K562 (cell line): ENCODE data around the gene B3GALT6. TPM values are rescaled to one million over a fixed set of nuclear protein-coding genes. Genes with fewer than 3 reads are reported as not detected.

ENCODE experiments used
- ATF7 ChIP-seq: fragments of 450-650 bp; IDR thresholded peaks from 2 replicates; pipeline ENCODE4 v1.7.1; 2014; ENCODE audit warnings: mild to moderate bottlenecking, moderate library complexity
- CBFA2T3 ChIP-seq: fragments of 450-650 bp; IDR thresholded peaks from 2 replicates; pipeline ENCODE4 v1.6.1; 2017
- CXXC5 ChIP-seq: fragments of 250-450 bp; sonication (Bioruptor Pico); IDR thresholded peaks from 2 replicates; pipeline ENCODE4 v1.8.0; 2022; ENCODE audit warnings: inconsistent platforms, mild to moderate bottlenecking, moderate library complexity
- EGR1 ChIP-seq: fragments of 450-650 bp; conservative IDR thresholded peaks from 2 replicates; pipeline ENCODE4 v1.6.1; 2017; ENCODE audit warnings: mild to moderate bottlenecking
- FOS ChIP-seq: IDR thresholded peaks from 3 replicates; pipeline ENCODE4 v1.6.1; 2011; ENCODE audit not compliant: insufficient read length; ENCODE audit errors: extremely low read depth
- GATAD2A ChIP-seq: fragments of 450-650 bp; IDR thresholded peaks from 2 replicates; pipeline ENCODE4 v1.6.1; 2017
- GTF2F1 ChIP-seq: IDR thresholded peaks from 2 replicates; pipeline ENCODE4 v1.6.1; 2011; ENCODE audit warnings: low read depth, low read length, improper control_type of control experiment
- HDAC1 ChIP-seq, 2 experiments: fragments of 450-650 bp; IDR thresholded peaks; 2 replicates each; pipeline ENCODE4 v1.6.1; 2016 to 2017; ENCODE audit warnings: inconsistent platforms in 1 of 2, mild to moderate bottlenecking in 1 of 2, moderate library complexity in 1 of 2
- HMGN3 ChIP-seq: IDR thresholded peaks from 2 replicates; pipeline ENCODE4 v1.6.1; 2011; ENCODE audit warnings: borderline replicate concordance, low read depth, mild to moderate bottlenecking, mixed read lengths, low read length; ENCODE audit not compliant: insufficient read length; ENCODE audit errors: extremely low read depth
- RUNX1 ChIP-seq: sonication (generic); IDR thresholded peaks from 2 replicates; pipeline ENCODE4 v1.6.1; 2016; ENCODE audit warnings: antibody characterized with exemption, low read depth
- VEZF1 ChIP-seq: fragments of 200-800 bp; sonication (Bioruptor generic); IDR thresholded peaks from 2 replicates; pipeline ENCODE4 v1.6.1; 2017; ENCODE audit warnings: missing genetic modification characterization, missing compliant biosample characterization
- ZBTB7A ChIP-seq: IDR thresholded peaks from 2 replicates; pipeline ENCODE4 v1.6.1; 2011; ENCODE audit warnings: low read depth, mild to moderate bottlenecking, low read length, moderate library complexity, borderline replicate concordance; ENCODE audit not compliant: control insufficient read depth
- ZNF740 ChIP-seq, 3 experiments: fragments of 200-800 bp in 1 of 3; sonication (Bioruptor generic) in 1 of 3; sonication (generic) in 1 of 3; formaldehyde crosslinking in 1 of 3; IDR thresholded peaks; 2 replicates each; pipeline versions ENCODE4 v1.6.1 to v1.8.0; 2016 to 2022; ENCODE audit warnings: mild to moderate bottlenecking in 2 of 3, missing compliant biosample characterization in 2 of 3, missing genetic modification characterization in 2 of 3, missing genetic modification reagents in 1 of 3
- polyA plus RNA-seq, 8 experiments: library from polyadenylated mRNA; depleted of rRNA in 4 of 8; stranded (reverse) in 5 of 8; unstranded in 3 of 8; fragments of >200 nt; fragmentation: Nextera tagmentation in 2 of 8; fragmentation: Illumina TruSeq in 1 of 8; extraction: Ambion mirVana in 2 of 8; extraction: Trizol in 1 of 8; gene quantifications; 2 replicates each; pipeline versions ENCODE4 v1.2.1 to v1.2.3, GENCODE V29; 2011 to 2014; ENCODE audit warnings: inconsistent platforms in 1 of 8, missing spikeins in 1 of 8
- total RNA-seq, 7 experiments: library from RNA; depleted of rRNA in 6 of 7; stranded (reverse); fragments of >200 nt in 6 of 7; fragmentation: Illumina TruSeq in 2 of 7; extraction: Trizol in 2 of 7; gene quantifications; 2 replicates each; pipeline versions ENCODE4 v1.2.1 to v1.2.3, GENCODE V29; 2011 to 2021; ENCODE audit warnings: low replicate concordance in 1 of 7

B3GALT6 gene
- total and polyA plus RNA-seq, 9 of the 15 experiments (the other 6 are each of a cell fraction or from before 2014, with no cell fraction given), result 0.68 to 29.8 (median 9.9) TPM

GRCh38 chr1:1208713-1209433 lies 23.2 kb upstream of the B3GALT6 start (continued):
- TF ChIP-seq ZBTB7A (no peak; the same call in none of the 2 replicates), HDAC1 (IDR thresholded peaks at IDR 0.05) (peak in 1 of 2 experiments; percentile 51; a peak in 1 of 4 replicates), VEZF1 (CRISPR knock-in tag) (peak; percentile 86), ATF7 (no peak), EGR1 (peak; percentile 96), CBFA2T3 (peak; percentile 51; the same call in 1 of the 2 replicates), FOS (no peak), CXXC5 (no peak), ZNF740 (CRISPR knock-in tag; IDR thresholded peaks at IDR 0.05) (peak; percentile 82; the same call in 1 of the 2 replicates), ZNF740 (tag; IDR thresholded peaks at IDR 0.05) (no peak), HMGN3 (peak; percentile 26), RUNX1 (peak; percentile 57; the same call in 1 of the 2 replicates), GTF2F1 (no peak), GATAD2A (peak; percentile 33; the same call in 1 of the 2 replicates)
